GM12878 (cell line): ENCODE results near the gene TTC38. TPM values are rescaled to one million over a fixed set of nuclear protein-coding genes. Genes with fewer than 3 reads are reported as not detected.

ENCODE experiments used
- ATAC-seq: fragments of 200-7000 bp; cut with Tn5 transposase; 3 replicates; pipeline ENCODE4 v1.9.1; 2020; ENCODE audit warnings: mild to moderate bottlenecking, moderate library complexity
- BruUV-seq: library from RNA; stranded (reverse); fragments of 400-500 nt; replicated peaks from 2 replicates; lab custom pipeline; 2021; lab: Mats Ljungman, UMichigan
- CTCF ChIA-PET: fragments of 300-600 bp; sonication (Branson Sonifier 250); formaldehyde crosslinking; extraction: SDS; loops from one replicate; lab custom pipeline; 2021; ENCODE audit warnings: inconsistent platforms; lab: Yijun Ruan, JAX
- POLR2A ChIA-PET: fragments of 350-600 bp; formaldehyde crosslinking; extraction: SDS; loops from one replicate; lab custom pipeline; 2021; ENCODE audit warnings: inconsistent platforms; lab: Charles Lee
- RAD21 ChIA-PET: fragments of 300-600 bp; sonication (Branson Sonifier 250); formaldehyde crosslinking; loops from one replicate; lab custom pipeline; 2023; ENCODE audit warnings: antibody characterized with exemption; ENCODE audit not compliant: unreplicated experiment; lab: Charles Lee
- SMC1A ChIA-PET: fragments of 300-600 bp; sonication (Branson Sonifier 250); formaldehyde crosslinking; loops from one replicate; lab custom pipeline; 2023; ENCODE audit not compliant: unreplicated experiment, uncharacterized antibody; lab: Charles Lee
- DNase-seq: peaks from one replicate; pipeline ENCODE4 v3.0.0-alpha.2; 2011; ENCODE audit warnings: low read depth, low spot score
- FAIRE-seq: peaks from 3 replicates; lab custom pipeline; 2011; peaks lifted over from hg19 to GRCh38; lab: Jason Lieb, UNC
- H2AFZ ChIP-seq: 2 replicates; pipeline ENCODE4 v1.6.0; 2011; ENCODE audit warnings: low read depth, low read length, control low read depth; ENCODE audit not compliant: control insufficient read depth
- H3K27ac ChIP-seq: 2 replicates; pipeline ENCODE4 v1.5.1; 2011; ENCODE audit warnings: control low read depth; ENCODE audit not compliant: control insufficient read depth, insufficient read depth
- H3K27me3 ChIP-seq, 2 experiments: replicated peaks in 1 of 2; 2 replicates each; pipeline versions ENCODE4 v1.6.0 to v1.6.1; 2011; ENCODE audit warnings: low read length in 1 of 2; ENCODE audit not compliant: control insufficient read depth in 2 of 2, insufficient read depth in 2 of 2
- H3K36me3 ChIP-seq, 2 experiments: 2 replicates each; pipeline ENCODE4 v1.5.1; 2011; ENCODE audit warnings: low read length in 1 of 2; ENCODE audit not compliant: control insufficient read depth in 2 of 2, insufficient read depth in 2 of 2
- H3K4me1 ChIP-seq: 2 replicates; pipeline ENCODE4 v1.6.1; 2011; ENCODE audit warnings: mild to moderate bottlenecking, low read length, moderate library complexity, mixed read lengths; ENCODE audit not compliant: control insufficient read depth, insufficient read depth
- H3K4me2 ChIP-seq: 2 replicates; pipeline ENCODE4 v1.6.0; 2011; ENCODE audit warnings: control low read depth; ENCODE audit not compliant: control insufficient read depth, insufficient read depth
- H3K4me3 ChIP-seq: fragments of 200-600 bp; sonication (generic); 2 replicates; pipeline ENCODE4 v1.5.1; 2016
- H3K79me2 ChIP-seq: 2 replicates; pipeline ENCODE4 v1.6.0; 2011; ENCODE audit warnings: low read length; ENCODE audit not compliant: control insufficient read depth, insufficient read depth
- H3K9ac ChIP-seq: 2 replicates; pipeline ENCODE4 v1.8.0; 2011; ENCODE audit warnings: low read length, control low read depth, mixed read lengths; ENCODE audit not compliant: control insufficient read depth, insufficient read depth
- H3K9me3 ChIP-seq: replicated peaks from 3 replicates; pipeline ENCODE4 v1.5.1; 2011; ENCODE audit warnings: mild to moderate bottlenecking, low read length; ENCODE audit not compliant: control insufficient read depth, insufficient read depth
- H4K20me1 ChIP-seq: 2 replicates; pipeline ENCODE4 v1.6.0; 2011; ENCODE audit not compliant: control insufficient read depth, insufficient read depth
- GABPA ChIP-seq: IDR thresholded peaks from 2 replicates; pipeline ENCODE4 v1.6.1; 2014; ENCODE audit warnings: antibody characterized with exemption, low read depth, mild to moderate bottlenecking, inconsistent platforms
- HCFC1 ChIP-seq: fragments of 150-350 bp; IDR thresholded peaks from 2 replicates; pipeline ENCODE4 v1.6.1; 2014; ENCODE audit warnings: low read length
- KAT2A ChIP-seq: conservative IDR thresholded peaks from 2 replicates; pipeline ENCODE4 v1.6.1; 2011; ENCODE audit warnings: low read depth, low read length; ENCODE audit not compliant: control insufficient read depth
- MYB ChIP-seq: fragments of 150-350 bp; IDR thresholded peaks from 2 replicates; pipeline ENCODE4 v1.6.1; 2014; ENCODE audit warnings: mild to moderate bottlenecking, low read depth, low read length, borderline replicate concordance
- PAX5 ChIP-seq: IDR thresholded peaks from 2 replicates; pipeline ENCODE4 v1.6.1; 2011; ENCODE audit warnings: low read depth, low read length, borderline replicate concordance
- PAX8 ChIP-seq: fragments of 450-650 bp; IDR thresholded peaks from 2 replicates; pipeline ENCODE4 v1.6.1; 2017; ENCODE audit warnings: mild to moderate bottlenecking, moderate library complexity
- PML ChIP-seq: IDR thresholded peaks from 2 replicates; pipeline ENCODE4 v1.6.1; 2012; ENCODE audit warnings: low read length, inconsistent platforms
- RELA ChIP-seq: fragments of 450-650 bp; IDR thresholded peaks from 2 replicates; pipeline ENCODE4 v1.8.0; 2014; ENCODE audit warnings: borderline replicate concordance; ENCODE audit not compliant: partially characterized antibody
- RFX5 ChIP-seq: IDR thresholded peaks from 2 replicates; pipeline ENCODE4 v1.6.1; 2011; ENCODE audit warnings: low read depth, low read length, improper control_type of control experiment
- SMAD5 ChIP-seq: IDR thresholded peaks from 2 replicates; pipeline ENCODE4 v1.6.1; 2016; ENCODE audit warnings: antibody characterized with exemption, low read depth
- TCF12 ChIP-seq: IDR thresholded peaks from 2 replicates; pipeline ENCODE4 v1.6.1; 2011; ENCODE audit warnings: low read depth, mild to moderate bottlenecking, low read length
- YBX1 ChIP-seq: fragments of 450-650 bp; IDR thresholded peaks from 2 replicates; pipeline ENCODE4 v1.6.1; 2016; ENCODE audit warnings: antibody characterized with exemption
- ZBED1 ChIP-seq: IDR thresholded peaks from 2 replicates; pipeline ENCODE4 v1.6.1; 2016; ENCODE audit warnings: borderline replicate concordance
- ZZZ3 ChIP-seq: IDR thresholded peaks from 2 replicates; pipeline ENCODE4 v1.6.1; 2011; ENCODE audit warnings: low read depth; ENCODE audit not compliant: control insufficient read depth, insufficient read length
- WGBS: methylation state at CpG from one replicate; pipeline ENCODE4 v1.1.6; 2016; ENCODE audit warnings: low lambda C conversion rate; ENCODE audit not compliant: insufficient replicate concordance, insufficient coverage; ENCODE audit errors: missing lambda C conversion rate; 5-methylcytosine and 5-hydroxymethylcytosine counted together
- in situ Hi-C: fragments of 300-500 bp; cut with MboI; formaldehyde crosslinking; loops from 9 replicates; pipeline ENCODE4 v1.14.3; 2018; ENCODE audit warnings: mixed read lengths
- intact Hi-C: fragments of 100-400 bp; cut with micrococcal nuclease; formaldehyde crosslinking; loops from one replicate; pipeline ENCODE4 v1.14.2; 2022; ENCODE audit not compliant: unreplicated experiment
- polyA plus RNA-seq, 11 experiments: library from polyadenylated mRNA; depleted of rRNA in 4 of 11; unstranded in 6 of 11; stranded (reverse) in 5 of 11; fragments of >200 nt; fragmentation: Nextera tagmentation in 4 of 11; fragmentation: Illumina TruSeq in 1 of 11; extraction: Ambion mirVana in 4 of 11; extraction: Trizol in 1 of 11; gene quantifications; 1 replicate in 1 of 11; 2 replicates in 10 of 11; pipeline versions ENCODE4 v1.2.1 to v1.2.3, GENCODE V29; 2011 to 2016; ENCODE audit warnings: inconsistent platforms in 2 of 11, missing spikeins in 2 of 11, low read depth in 1 of 11
- total RNA-seq, 4 experiments: library from RNA; depleted of rRNA in 3 of 4; stranded (reverse); fragments of >200 nt in 3 of 4; fragmentation: Illumina TruSeq in 1 of 4; extraction: Trizol in 1 of 4; gene quantifications; 2 replicates each; pipeline versions ENCODE4 v1.2.1 to v1.2.3, GENCODE V29; 2013 to 2021
- TF ChIP-seq, protein P1 (sequence below): fragments of 450-650 bp; IDR thresholded peaks from 2 replicates; pipeline ENCODE4 v1.6.1; 2014; ENCODE audit warnings: mild to moderate bottlenecking
- TF ChIP-seq, protein P2 (sequence below): fragments of 450-650 bp; IDR thresholded peaks from 2 replicates; pipeline ENCODE4 v1.6.1; 2017; ENCODE audit warnings: low read depth, mild to moderate bottlenecking, moderate library complexity
- TF ChIP-seq, protein P3 (sequence below): fragments of 150-350 bp; IDR thresholded peaks from 2 replicates; pipeline ENCODE4 v1.6.1; 2016; ENCODE audit warnings: low read depth, low read length

Gene TTC38
- total and polyA plus RNA-seq, 10 of the 15 experiments (the other 5 are each of a cell fraction or from before 2014, with no cell fraction given) = 0.58 to 39.9 (median 13.0) TPM

DNA sequence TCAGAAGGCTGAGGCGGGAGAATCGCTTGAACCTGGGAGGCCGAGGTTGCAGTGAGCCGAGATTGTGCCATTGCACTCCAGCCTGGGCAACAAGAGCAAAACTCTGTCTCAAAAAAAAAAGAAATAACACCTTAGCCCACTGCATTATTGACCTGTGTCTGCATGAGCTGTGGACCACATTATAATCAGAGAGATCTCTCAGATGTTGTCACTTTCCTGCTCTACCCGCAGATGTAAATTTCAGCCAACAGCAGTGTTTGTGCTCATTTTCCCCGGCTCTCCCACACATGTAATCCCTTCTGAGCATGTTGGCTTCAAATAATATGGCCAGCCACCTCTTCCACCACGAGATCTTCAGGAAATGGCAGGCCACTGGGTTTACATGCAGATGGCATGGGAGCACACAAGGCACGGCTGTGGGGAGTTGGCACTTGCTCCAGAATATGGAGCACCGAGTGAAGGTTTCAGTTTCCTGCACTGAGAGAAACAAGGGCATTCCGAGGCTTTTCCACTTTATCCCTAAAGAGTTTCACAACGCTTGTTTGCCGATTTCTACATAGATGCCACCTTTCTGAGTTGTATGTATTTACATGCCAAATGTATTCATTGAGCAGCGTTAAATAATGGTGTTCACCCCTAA, 37.4 kb upstream of the TTC38 start:
- no peak for TF ChIP-seq PAX8
- TF ChIP-seq GABPA = no peak
- no peak for TF ChIP-seq ZBED1
- TF ChIP-seq RFX5 = no peak
- TF ChIP-seq YBX1 = no peak
- TF ChIP-seq, protein P1, sequence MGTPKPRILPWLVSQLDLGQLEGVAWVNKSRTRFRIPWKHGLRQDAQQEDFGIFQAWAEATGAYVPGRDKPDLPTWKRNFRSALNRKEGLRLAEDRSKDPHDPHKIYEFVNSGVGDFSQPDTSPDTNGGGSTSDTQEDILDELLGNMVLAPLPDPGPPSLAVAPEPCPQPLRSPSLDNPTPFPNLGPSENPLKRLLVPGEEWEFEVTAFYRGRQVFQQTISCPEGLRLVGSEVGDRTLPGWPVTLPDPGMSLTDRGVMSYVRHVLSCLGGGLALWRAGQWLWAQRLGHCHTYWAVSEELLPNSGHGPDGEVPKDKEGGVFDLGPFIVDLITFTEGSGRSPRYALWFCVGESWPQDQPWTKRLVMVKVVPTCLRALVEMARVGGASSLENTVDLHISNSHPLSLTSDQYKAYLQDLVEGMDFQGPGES = no peak
- no peak for TF ChIP-seq ZZZ3
- TF ChIP-seq MYB = no peak
- no peak for TF ChIP-seq SMAD5
- TF ChIP-seq, protein P2, sequence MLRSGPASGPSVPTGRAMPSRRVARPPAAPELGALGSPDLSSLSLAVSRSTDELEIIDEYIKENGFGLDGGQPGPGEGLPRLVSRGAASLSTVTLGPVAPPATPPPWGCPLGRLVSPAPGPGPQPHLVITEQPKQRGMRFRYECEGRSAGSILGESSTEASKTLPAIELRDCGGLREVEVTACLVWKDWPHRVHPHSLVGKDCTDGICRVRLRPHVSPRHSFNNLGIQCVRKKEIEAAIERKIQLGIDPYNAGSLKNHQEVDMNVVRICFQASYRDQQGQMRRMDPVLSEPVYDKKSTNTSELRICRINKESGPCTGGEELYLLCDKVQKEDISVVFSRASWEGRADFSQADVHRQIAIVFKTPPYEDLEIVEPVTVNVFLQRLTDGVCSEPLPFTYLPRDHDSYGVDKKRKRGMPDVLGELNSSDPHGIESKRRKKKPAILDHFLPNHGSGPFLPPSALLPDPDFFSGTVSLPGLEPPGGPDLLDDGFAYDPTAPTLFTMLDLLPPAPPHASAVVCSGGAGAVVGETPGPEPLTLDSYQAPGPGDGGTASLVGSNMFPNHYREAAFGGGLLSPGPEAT = no peak
- no peak for TF ChIP-seq RELA
- no peak for TF ChIP-seq PAX5
- TF ChIP-seq, protein P3, sequence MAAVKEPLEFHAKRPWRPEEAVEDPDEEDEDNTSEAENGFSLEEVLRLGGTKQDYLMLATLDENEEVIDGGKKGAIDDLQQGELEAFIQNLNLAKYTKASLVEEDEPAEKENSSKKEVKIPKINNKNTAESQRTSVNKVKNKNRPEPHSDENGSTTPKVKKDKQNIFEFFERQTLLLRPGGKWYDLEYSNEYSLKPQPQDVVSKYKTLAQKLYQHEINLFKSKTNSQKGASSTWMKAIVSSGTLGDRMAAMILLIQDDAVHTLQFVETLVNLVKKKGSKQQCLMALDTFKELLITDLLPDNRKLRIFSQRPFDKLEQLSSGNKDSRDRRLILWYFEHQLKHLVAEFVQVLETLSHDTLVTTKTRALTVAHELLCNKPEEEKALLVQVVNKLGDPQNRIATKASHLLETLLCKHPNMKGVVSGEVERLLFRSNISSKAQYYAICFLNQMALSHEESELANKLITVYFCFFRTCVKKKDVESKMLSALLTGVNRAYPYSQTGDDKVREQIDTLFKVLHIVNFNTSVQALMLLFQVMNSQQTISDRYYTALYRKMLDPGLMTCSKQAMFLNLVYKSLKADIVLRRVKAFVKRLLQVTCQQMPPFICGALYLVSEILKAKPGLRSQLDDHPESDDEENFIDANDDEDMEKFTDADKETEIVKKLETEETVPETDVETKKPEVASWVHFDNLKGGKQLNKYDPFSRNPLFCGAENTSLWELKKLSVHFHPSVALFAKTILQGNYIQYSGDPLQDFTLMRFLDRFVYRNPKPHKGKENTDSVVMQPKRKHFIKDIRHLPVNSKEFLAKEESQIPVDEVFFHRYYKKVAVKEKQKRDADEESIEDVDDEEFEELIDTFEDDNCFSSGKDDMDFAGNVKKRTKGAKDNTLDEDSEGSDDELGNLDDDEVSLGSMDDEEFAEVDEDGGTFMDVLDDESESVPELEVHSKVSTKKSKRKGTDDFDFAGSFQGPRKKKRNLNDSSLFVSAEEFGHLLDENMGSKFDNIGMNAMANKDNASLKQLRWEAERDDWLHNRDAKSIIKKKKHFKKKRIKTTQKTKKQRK = no peak
- TF ChIP-seq HCFC1 = no peak
- TF ChIP-seq KAT2A = no peak
- TF ChIP-seq TCF12 = no peak
- TF ChIP-seq PML = no peak
- no peaks in the 10 kb centered on the region for H4K20me1 ChIP-seq
- FAIRE-seq = no peak
- H3K36me3 ChIP-seq = no peaks in the 10 kb centered on the region
- BruUV-seq = no TSS peak
- H3K27me3 ChIP-seq = no peaks in the 10 kb centered on the region
- no peaks in the 10 kb centered on the region for H3K79me2 ChIP-seq
- ChIA-PET POLR2A (no interaction called here), SMC1A (no interaction called here), CTCF (no interaction called here), RAD21 (no interaction called here)
- no peak overlapping the region for H3K9ac ChIP-seq
- intact Hi-C loops = no loop called here
- in situ Hi-C loops = no loop called here
- H3K4me3 ChIP-seq = no peak overlapping the region
- no peak overlapping the region for H3K4me2 ChIP-seq
- H3K27ac ChIP-seq = no peak overlapping the region
- no peak for DNase-seq
- H3K9me3 ChIP-seq = no peaks in the 10 kb centered on the region
- H3K4me1 ChIP-seq = no peaks in the 10 kb centered on the region
- WGBS = 85% methylated on average over 13 of the region's 13 CpGs
- H2AFZ ChIP-seq = no peak overlapping the region
- no peak for ATAC-seq
